Stimulated activated CD8-positive, alpha-beta memory T cell treated with anti-CD3 and anti-CD28 coated beads, Interleukin-4, amount 100 ng/mL, for 4 hours (primary cell): ENCODE data around the gene CAMKK2.
A peak's percentile ranks its signal among the peaks of the same experiment; 100 is the strongest.
"Not testable (repeated sequence)": the region's sequence is repeated elsewhere in the genome, so short reads cannot be mapped to it uniquely, and the experiment has no call there.

ENCODE experiments used
- DNase-seq, 2 donors: peaks; one replicate each; pipeline ENCODE4 v3.0.0-alpha.2; 2020; ENCODE audit warnings: low read depth in 2 of 2, low spot score in 1 of 2

CAMKK2 gene

GRCh38 chr12:121248622-121249021 is 47.9 kb downstream of the CAMKK2 start:
- DNase-seq: no peak

DNA sequence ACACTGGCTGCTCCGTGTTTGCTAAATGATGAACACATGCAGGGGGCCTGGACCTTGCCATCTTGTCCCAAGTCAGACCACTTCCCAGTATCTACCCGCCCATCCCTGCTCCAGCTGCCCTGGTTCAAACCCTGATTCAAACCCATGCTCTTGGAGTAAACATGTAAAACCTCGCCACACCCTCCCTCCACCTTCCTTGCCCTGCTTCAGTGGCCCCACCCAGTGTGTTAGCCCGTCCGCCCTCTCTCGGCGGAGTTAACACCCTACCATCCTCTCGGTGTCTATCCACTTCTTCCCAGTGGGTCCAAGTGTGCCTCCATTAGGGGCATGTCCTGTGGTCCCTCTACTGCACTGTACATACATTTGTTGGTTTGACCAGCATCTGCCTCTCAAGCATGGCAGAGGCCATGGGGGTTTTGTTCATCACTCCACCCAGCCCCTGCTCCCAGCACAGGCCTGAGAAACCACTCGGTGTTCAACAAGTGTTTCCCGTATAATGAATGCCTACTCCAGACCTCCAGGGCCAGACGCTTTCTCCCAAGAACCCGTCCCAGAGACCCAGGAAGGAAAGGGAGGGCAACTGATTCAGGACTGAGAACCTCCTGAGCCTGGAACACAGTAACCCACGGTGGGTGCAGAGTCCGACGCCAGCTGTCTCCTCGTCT is 49.5 kb downstream of the CAMKK2 start:
- DNase-seq: no peak

DNA sequence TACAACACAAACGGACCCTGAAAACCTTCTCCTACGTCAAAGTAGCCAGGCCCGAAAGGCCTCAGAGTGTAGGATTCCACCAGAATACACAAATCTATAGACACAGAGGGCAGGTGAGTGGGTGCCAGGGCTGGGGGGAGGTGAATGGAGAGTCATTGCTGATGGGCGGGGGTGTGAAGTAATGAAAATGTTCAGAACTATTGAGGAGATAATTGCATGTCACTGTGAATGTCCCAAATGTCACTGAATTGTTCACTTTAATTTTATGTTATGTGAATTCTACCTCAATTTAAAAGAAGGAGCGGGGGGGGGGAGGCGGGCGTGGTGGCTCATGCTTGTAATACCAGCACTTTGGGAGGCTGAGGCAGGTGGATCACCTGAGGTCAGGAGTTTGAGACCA is 50.6 kb downstream of the CAMKK2 start:
- DNase-seq: no peak

DNA sequence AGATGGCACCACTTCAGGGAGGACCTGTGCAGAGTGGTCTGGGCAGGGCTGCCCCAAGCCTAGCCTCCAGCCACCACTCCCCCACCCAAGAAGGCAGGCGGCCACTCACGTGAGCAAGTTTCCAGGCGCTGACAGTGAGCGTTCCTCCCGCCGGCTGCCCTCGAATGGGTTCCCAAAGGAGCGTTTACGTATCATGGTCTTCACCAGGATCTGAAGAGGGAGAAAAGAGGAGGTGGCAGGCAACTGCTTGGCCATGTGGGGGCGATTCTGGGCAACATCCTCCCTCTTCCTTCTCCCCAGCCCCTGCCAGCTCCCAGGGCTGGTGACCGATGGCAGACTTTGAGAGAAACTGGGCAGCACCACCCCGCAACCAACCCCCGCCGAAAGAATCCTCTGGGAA is 51.5 kb downstream of the CAMKK2 start:
- DNase-seq: no peak

DNA sequence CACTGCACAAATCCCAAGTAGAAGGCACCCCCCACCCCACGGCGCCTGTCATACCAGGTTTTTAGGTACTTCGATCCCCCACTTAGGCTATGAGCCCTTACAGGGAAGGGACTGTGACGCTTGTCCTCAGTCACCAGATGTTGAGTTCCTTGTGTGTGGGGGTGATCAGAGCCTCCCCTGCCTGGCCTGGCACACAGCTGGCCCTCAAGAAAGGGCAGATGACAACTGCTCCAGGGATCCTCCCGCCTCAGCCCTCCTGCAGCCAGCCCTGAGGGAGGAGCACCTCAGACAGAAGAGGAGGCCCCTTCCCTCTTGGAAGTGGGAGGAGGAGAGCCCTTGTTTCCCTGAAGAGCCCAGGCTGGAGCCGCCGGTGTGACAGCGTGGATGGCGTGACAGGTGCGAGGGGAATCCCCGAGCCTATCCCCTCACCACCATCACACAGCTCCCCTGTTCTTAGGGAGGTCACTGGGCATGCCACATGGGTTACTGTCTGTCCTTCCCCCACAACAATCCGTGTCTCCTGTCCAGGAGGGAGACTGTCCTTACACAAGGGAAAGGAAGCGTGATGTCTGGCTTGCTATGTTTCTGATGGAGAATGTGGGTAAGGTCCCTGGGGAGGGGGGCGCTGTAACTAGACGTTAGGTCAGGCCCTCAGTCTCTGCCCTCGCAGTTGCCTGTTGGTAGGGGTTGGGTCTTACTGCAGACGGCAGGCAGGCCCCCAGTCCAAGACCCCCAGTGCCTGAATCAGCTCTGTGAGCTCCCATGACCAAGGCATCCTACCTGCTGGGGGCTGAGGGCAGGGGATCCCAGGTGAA is 55.1 kb downstream of the CAMKK2 start:
- DNase-seq: no peak

DNA sequence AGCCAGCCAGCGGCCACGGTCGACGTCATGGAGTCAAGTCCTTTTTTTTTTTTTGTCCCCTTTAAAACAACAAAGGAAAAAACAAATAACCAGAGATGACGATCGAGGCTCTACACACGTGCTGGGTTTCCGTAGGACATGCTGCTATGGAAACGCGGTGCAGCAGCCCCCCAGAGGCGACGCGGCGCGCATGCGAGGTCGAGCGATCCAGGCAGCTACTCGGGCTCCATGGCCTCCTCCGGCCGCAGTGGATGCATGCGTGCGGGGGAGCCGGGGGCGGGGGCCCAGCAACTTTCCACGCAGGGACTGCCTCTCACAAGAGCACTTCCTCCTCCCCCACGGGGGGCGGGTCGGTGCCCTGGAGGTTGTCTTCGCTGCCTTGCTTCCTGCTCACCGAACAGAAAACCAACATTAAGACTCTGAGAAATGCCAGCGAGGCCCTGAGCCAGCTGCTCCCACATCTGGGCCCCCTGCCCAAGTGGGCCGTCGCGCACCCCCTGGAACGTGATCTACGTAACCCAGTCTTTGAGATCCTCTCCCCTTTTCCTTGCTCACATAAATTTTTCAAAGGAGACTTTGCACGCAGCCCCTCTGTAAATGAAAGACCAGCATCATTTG is 55.9 kb downstream of the CAMKK2 start:
- peak; percentile 73 to 89 for DNase-seq

DNA sequence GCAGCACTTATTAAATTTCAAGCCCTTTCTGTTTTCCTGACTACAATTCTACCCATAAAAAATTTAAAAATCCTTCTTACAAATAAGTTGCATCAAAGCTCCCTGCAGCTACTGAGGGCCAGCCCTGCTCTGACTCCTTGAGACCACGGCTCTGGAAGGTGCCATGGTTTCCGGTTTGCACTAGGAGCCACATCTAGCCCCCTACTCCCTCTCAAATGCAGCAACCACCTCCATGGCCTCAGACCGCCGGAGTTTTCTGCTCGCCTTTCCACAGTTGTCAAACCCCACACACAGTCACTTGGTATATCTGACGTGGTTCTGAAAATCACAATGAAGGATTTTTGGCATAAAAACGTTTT is 56.5 kb downstream of the CAMKK2 start:
- no peak for DNase-seq

DNA sequence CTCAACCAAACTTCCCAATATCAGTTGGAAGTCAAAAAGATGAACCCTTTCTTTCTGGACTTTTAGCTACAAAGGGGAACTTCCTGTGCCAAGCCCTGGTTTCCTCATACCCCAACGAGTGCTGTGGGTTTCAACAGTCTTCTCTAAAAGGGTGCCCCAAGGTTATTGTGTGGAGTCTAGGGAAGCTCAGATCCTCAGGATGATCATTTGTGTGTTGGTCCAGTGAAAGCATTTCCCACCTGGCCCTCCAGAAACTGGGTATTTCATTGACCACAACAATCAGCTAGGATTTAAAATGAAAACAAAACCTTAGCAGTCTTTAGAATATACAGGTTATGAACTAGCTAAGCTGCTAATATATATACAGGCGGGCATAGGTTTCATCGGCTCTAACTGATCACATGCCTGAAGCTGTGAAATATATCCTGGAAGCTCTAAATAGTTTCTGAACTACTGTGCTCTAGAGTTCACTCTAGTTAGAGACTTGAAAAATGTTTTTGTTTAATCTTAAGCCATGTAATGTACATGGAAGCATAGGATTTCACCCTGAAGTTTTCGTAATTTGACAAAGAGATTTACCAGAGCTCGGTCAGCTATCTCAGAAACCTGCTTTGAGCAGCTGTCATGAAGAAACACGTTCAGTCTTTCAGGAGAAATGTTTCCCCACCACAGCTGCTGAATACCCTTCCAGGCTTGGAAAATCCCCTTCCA is 57.0 kb downstream of the CAMKK2 start:
- no peak for DNase-seq

- no peak for DNase-seq
Measured at GRCh38 chr12:121238604-121239350, 57.7 kb downstream of the CAMKK2 start.

DNA sequence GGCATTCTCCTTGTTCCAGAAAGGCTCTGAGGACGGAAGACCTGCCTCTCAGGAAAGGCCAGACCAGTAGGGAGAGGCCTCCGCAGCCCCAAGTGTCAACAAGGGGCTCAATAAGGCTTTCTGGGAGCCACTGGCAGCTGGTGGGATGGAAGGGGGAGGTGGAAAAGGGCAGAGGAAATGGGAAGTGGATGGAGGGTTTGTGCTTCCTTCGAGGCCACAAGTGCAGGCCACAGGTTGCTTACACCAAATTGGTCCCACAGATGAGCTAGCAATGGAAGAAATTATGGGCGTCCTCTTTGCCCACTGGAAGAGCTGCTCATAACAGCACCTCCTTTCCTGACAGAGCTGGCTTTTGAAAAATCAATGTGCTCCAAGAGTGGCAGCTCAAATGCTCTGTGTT is 58.4 kb downstream of the CAMKK2 start:
- no peak for DNase-seq

DNA sequence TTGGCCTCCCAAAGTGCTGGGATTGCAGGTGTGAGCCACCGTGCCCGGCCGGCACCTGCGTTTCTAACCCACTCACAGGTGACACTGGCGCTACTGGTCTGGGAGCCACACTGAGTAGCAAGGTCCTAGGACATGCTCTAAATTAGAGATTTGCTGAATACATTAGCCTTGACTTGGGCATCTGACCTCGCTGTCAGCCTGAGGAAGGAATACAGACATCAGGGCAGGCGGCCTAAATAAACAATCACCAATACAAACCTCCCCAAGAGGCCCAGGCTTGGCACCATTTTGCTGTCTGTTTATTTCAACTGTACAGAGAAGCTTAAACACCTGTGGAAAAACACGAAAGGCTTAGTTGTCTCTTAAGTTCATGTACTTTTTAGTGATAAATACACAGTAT is 59.1 kb downstream of the CAMKK2 start:
- DNase-seq: no peak

GRCh38 chr12:121236776-121237175 is 59.7 kb downstream of the CAMKK2 start:
- DNase-seq: no peak

GRCh38 chr12:121233628-121234020 is 62.9 kb downstream of the CAMKK2 start:
- DNase-seq: no peak

DNA sequence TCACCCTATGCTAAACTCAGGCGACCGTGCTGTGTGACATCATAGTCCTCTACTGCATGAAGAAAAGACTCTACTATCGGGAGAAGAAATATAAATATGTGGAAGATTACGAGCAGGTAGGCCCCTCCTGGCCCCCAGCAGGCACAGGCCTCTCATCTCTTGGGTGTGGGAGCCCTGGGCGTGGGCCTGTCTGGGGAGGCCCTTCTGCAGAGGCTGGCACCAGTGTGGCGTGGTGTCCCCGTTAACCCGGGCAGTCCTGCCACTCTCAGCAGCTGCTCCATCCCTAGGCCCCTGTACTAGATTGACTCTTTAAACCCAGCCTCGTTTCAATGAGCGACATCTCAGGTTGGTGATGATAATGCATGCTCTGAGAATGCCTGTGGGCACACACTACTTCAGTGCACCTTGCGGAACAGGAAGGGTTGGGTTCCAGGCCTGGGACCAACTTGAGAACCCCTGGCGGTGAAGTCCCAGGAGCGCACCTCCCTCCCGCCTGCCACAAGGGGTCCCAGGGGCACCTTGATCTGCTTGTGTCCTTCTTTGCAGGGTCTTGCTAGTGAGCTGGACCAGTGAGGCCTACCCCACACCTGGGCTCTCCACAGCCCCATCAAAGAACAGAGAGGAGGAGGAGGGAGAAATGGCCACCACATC is 63.4 kb downstream of the CAMKK2 start:
- no peak for DNase-seq

DNA sequence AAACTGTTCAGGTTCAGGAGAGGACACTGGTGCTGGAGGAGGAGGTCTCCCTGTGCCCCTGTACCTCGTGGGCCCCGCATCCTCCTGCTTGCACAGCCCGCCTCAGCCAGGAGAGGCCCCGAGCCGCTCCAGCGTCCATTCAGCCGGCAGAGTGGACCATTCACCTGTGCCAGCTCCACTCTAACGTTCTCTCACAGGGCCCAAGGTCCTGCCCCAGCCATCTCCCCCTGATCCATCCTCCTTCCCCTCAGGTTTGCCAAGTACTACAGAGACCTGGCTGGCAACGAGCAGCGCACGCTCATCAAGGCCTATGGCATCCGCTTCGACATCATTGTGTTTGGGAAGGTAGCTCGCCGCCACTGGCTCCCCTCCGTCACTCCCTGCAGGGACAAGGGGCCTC is 64.3 kb downstream of the CAMKK2 start:
- no peak for DNase-seq

DNA sequence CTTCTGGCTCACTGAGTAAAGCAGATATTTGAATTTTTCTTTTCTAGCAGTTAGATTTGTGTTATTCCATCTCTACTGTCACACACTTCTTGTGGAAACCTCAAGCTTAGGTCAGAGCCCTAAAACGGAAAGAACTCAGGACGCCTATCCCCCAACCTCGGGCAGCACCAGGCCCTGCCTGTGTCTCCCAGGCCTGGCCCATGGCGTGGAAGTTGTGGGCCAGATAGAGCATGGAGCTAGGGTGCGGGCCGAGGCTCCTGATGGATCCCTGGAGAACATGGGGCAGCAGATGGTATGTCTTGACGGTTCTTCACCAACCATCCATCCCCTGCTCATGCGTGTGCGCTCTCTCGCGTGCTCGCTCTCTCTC is 66.0 kb downstream of the CAMKK2 start:
- DNase-seq: no peak

DNA sequence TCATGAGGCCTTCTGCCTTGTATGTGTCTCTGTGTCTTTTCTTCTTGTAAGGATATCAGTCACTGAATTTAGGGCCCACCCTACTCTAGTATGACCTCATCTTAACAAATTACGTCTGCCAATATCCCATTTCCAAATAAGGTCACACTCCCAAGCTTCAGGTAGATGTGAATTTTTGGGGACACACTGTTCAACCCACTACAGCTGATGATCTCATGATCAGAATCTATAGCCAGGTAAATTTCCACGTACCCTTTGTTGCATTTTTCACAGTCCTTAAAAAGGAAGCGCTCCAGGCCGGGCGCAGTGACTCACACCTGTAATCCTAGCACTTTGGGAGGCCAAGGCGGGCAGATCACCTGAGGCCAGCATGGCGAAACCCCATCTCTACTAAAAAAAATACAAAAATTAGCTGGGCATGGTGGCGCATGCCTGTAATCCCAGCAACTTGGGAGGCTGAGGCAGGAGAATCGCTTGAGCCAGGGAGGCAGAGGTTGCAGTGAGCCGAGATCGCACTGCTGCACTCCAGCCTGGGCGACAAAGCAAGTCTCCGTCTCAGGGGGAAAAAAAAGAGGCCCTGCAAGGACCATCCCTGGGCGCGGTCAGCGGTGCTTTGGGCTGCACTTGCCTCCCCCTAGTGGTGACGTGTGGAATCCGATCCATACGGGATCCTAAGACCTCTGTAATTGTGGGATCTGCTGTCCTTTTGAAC is 66.5 kb downstream of the CAMKK2 start:
- DNase-seq: not testable (repeated sequence)

DNA sequence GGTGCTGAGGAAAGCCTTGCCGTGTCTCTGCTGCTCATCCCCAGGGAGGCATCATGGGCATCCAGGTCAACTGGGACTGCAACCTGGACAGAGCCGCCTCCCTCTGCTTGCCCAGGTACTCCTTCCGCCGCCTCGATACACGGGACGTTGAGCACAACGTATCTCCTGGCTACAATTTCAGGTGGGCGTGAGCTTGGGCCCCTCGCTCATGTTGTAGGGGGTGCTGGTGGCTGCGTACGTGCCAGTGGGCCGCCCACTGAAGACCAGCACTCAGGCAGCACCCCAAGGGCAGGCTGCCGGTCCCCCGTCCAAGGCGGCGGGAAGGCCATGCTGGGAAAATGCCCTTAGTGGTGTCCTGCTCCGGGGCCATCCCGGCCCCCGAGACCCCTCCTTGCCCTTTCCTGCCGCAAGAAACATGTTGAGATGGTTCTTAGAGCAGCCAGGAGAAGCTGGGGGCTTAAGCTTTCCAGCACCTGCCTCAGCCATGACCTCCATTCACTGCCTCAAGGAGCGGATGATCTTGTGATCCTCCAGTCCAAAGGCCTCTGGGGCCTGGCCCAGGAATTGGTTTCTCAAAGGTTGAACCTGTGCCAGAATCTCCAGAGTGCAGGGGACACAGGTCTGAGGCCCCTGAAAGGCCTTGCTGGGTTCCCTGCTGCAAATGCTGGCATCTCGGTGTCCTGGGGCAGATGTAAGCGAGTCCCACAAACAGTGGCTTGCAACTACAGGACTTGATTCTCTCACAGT is 67.4 kb downstream of the CAMKK2 start:
- DNase-seq: no peak

DNA sequence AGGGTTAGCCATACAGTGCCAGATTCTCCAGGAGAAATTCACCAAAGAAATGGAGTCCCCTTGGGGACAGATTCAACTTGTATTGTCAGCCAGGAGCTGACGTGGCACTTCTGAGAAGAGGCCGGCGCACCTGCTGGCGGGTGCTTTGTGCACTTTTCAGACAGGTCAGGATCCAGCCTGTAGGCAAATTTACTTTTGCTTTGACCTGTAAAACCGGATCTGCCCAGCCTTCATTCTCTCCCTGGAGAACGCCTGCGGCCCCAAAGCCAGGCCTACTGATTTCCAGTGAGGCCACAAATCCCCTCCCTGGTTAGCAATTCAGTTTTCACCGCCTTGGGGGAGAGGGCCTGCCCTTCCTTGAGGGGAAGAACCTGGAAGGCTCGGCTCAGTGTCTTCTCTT is 69.2 kb downstream of the CAMKK2 start:
- no peak for DNase-seq
